Ishikawa (cell line): ENCODE data around the gene TNFRSF17.

Experiments used
- CEBPB ChIP-seq: IDR thresholded peaks from 2 replicates; pipeline ENCODE4 v1.6.1; 2012
- CREB1 ChIP-seq: IDR thresholded peaks from 2 replicates; pipeline ENCODE4 v1.6.1; 2012; ENCODE audit warnings: low read depth
- EGR1 ChIP-seq: IDR thresholded peaks from 2 replicates; pipeline ENCODE4 v1.6.1; 2012
- EP300 ChIP-seq: IDR thresholded peaks from 2 replicates; pipeline ENCODE4 v1.6.1; 2012; ENCODE audit warnings: borderline replicate concordance
- FOXM1 ChIP-seq: IDR thresholded peaks from 2 replicates; pipeline ENCODE4 v1.6.1; 2012; ENCODE audit warnings: low read depth, borderline replicate concordance
- MAX ChIP-seq: IDR thresholded peaks from 2 replicates; pipeline ENCODE4 v1.6.1; 2012
- RAD21 ChIP-seq: IDR thresholded peaks from 2 replicates; pipeline ENCODE4 v1.6.1; 2012; ENCODE audit warnings: low read depth
- TAF1 ChIP-seq: IDR thresholded peaks from 2 replicates; pipeline ENCODE4 v1.6.1; 2012; ENCODE audit warnings: low read depth, mild to moderate bottlenecking
- TCF12 ChIP-seq: IDR thresholded peaks from 2 replicates; pipeline ENCODE4 v1.6.1; 2012; ENCODE audit warnings: low read depth
- TEAD4 ChIP-seq: IDR thresholded peaks from 2 replicates; pipeline ENCODE4 v1.6.1; 2012
- USF1 ChIP-seq: IDR thresholded peaks from 2 replicates; pipeline ENCODE4 v1.6.1; 2012
- YY1 ChIP-seq: IDR thresholded peaks from 2 replicates; pipeline ENCODE4 v1.6.1; 2012; ENCODE audit warnings: low read depth
- ZBTB7A ChIP-seq: IDR thresholded peaks from 2 replicates; pipeline ENCODE4 v1.6.1; 2012; ENCODE audit warnings: low read depth
- TF ChIP-seq, protein P1 (sequence below): IDR thresholded peaks from 2 replicates; pipeline ENCODE4 v1.6.1; 2012; ENCODE audit warnings: low read depth, mild to moderate bottlenecking

DNA sequence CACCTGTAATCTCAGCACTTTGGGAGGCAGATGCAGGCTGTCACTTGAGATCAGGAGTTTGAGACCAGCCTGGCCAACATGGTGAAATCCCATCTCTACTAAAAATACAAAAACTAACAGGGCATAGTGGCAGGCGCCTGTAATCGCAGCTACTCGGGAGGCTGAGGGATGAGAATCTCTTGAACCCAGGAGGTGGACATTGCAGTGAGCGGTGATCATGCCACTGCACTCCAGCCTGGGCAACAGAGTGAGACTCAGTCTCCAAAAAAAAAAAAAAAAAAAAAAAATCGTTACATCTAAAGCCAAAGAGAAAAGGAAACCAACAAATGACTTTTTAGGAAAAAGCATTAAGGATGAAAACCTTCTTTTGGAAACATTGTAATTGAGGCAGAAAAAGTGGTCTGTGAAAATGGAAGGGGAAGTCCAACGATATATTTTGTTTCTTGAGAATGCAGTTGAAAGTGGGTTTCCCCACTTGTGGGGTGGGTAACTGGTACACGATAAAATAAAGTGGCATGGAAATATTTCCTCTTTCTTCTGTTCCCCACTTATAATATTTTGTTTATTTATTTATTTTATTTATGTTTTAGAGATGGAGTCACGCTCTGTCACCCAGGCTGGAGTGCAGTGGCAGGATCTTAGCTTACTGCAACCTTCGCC is 14.1 kb downstream of the TNFRSF17 start:
- TF ChIP-seq YY1 (no peak), MAX (no peak), TAF1 (no peak), FOXM1 (no peak), RAD21 (no peak), CREB1 (no peak), USF1 (no peak), EP300 (no peak), CEBPB (no peak), EGR1 (no peak), TCF12 (no peak), ZBTB7A (no peak), TEAD4 (no peak)
- TF ChIP-seq, protein P1, sequence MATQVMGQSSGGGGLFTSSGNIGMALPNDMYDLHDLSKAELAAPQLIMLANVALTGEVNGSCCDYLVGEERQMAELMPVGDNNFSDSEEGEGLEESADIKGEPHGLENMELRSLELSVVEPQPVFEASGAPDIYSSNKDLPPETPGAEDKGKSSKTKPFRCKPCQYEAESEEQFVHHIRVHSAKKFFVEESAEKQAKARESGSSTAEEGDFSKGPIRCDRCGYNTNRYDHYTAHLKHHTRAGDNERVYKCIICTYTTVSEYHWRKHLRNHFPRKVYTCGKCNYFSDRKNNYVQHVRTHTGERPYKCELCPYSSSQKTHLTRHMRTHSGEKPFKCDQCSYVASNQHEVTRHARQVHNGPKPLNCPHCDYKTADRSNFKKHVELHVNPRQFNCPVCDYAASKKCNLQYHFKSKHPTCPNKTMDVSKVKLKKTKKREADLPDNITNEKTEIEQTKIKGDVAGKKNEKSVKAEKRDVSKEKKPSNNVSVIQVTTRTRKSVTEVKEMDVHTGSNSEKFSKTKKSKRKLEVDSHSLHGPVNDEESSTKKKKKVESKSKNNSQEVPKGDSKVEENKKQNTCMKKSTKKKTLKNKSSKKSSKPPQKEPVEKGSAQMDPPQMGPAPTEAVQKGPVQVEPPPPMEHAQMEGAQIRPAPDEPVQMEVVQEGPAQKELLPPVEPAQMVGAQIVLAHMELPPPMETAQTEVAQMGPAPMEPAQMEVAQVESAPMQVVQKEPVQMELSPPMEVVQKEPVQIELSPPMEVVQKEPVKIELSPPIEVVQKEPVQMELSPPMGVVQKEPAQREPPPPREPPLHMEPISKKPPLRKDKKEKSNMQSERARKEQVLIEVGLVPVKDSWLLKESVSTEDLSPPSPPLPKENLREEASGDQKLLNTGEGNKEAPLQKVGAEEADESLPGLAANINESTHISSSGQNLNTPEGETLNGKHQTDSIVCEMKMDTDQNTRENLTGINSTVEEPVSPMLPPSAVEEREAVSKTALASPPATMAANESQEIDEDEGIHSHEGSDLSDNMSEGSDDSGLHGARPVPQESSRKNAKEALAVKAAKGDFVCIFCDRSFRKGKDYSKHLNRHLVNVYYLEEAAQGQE, result no peak
